Stimulated activated naive CD4-positive, alpha-beta T cell (primary cell): ENCODE data around the gene DCAKD.

Source experiments
- DNase-seq, 6 experiments: peaks; one replicate each; lab custom pipeline; 2025; lab: John Stamatoyannopoulos, UW

Gene DCAKD, protein sequence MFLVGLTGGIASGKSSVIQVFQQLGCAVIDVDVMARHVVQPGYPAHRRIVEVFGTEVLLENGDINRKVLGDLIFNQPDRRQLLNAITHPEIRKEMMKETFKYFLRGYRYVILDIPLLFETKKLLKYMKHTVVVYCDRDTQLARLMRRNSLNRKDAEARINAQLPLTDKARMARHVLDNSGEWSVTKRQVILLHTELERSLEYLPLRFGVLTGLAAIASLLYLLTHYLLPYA

DNA sequence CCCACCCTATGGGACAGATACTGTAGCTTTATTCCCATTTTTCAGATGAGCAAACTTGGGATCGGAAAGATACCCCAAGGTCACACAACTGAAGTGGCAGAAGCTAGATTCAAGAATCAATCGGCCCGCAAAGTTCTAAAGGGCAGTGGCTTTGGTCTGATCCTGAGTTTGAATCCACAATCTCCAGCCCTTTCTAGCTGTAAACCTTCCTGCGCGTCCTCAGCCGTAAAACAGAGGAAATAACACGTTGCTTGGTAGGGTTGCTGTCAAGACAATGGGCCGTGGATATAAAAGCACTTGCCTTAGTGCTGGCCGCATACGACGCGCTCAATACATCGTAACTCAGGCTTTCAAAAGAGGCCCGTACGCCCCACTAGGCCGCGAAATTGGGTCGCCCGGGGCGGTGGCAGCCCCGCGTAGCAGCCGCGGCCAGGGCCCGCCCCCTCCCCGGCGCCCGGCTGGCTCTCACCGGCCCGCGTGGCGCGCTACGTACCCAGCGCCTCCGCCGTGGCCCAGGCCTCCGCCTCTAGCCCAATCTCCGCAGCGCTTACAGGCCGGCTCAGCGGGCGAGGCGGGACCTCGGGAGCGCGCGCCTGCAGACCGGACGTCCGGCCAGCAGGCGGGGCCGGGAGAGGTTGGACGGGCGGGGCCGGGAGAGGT, at the start of gene DCAKD:
Gene DCAKD (minus strand): TSS at position 573 of the 660 bp plus-strand sequence. CDS start 16,747 bp downstream, outside the sequence.
- peak; percentile 68 to 85 (median 80) for DNase-seq

DNA sequence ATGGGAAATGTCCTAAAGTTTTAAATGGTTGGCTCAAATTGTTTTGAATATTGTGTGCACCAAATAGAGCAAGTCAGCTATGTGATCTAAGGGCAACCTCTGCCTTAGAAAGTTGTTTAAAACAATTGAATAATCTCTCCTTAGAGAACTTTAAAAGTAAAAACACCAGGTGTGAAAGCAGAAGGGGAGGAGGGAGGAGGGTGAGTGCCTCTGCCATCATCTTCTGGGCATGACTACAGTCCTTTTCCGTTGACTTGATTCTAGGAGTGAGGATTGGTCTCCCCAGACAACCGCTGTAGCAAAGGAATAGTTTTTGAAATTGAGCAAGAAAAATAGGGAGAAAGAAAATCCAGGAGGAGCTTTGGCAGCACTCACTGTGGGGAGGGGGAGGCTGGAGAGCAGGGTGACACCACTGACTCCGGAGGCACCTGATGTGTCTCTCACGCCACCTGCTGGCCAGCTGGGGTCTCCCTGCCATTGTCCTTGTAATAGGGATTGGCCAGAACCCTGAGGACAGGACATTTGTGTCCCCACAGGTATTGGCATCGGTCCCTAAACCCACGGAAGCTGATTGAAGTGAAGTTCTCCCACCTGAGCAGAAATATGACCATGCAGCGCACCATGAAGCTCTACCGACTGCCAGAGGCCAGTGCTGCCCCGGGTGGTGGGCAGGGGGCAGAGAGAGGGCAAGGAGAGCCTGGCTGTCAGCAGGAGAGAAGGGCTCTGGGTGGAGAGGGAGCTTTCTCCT, 47.6 kb upstream of the DCAKD start:
- DNase-seq: peak; percentile 54 to 73 (median 58)

DNA sequence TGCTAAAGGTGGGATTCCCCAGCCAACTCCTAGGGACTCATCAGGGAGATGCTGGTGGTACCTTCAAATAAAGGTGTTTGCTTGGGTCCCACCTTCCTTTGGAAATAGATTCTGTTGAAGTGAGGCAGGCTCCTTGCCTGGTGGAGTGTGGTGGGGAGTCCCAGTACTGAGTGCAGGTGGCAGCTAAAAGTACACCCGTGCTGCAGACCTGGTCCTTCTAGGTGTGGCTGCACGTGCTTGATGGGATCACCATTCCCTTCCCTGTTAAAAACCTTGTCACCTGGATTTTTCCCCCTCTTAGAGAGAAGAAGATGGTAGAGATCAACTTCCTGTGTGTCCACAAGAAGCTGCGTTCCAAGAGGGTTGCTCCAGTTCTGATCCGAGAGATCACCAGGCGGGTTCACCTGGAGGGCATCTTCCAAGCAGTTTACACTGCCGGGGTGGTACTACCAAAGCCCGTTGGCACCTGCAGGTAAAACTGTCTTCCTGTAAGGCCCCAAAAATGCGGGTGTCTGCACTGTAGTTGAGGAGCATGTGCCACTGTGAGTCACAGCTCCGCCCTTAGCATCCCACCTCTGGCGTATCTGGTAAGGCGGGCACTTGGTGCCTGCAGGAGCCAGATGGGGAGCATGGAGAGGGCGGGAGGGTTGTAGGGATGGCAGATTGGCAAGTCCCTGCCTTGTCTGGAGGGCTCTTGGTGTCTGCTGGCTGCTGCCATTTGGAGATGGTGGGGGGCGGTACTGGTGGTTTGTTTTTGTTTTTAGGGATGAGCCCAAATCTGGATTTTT, 46.8 kb upstream of the DCAKD start:
- no peak for DNase-seq

GRCh38 chr17:45096926-45097325, 45.5 kb upstream of the DCAKD start:
- DNase-seq: no peak

- no peak for DNase-seq
Observed at GRCh38 chr17:45096141-45096540, 44.7 kb upstream of the DCAKD start.

DNA sequence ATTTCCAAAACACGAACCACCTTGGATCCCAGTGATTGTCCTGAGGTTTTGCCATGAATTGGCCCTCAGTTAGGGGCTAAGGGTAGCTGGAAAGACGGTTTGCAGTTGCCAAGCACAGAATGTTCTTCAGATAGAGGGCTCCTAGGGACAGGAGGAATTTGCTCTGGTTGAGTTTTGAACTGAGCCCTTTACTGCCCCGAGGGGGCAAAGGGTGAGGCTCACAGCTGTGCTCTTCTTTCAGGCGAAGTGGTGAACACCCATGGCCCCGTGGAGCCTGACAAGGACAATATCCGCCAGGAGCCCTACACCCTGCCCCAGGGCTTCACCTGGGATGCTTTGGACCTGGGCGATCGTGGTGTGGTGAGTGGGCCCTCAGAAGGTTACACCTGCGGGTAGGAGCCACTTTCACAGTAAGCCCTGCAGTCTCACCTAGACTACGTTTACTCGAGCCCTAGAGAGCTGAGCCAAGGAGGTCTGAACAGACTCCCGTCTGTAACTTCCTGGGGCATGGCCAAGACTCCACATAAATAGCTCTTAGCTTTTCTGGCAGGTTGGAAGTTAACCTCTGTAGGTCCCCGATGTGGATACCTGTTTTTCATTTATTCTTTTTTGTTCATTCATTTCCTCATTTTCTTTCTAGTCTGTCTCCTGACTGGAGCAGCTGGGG, 42.1 kb upstream of the DCAKD start:
- DNase-seq: no peak

GRCh38 chr17:45092911-45093430, 41.5 kb upstream of the DCAKD start:
- no peak for DNase-seq

- DNase-seq: no peak
Observed at GRCh38 chr17:45091778-45092425, 40.5 kb upstream of the DCAKD start.

- DNase-seq: no peak
Observed at GRCh38 chr17:45090711-45091110, 39.3 kb upstream of the DCAKD start.

DNA sequence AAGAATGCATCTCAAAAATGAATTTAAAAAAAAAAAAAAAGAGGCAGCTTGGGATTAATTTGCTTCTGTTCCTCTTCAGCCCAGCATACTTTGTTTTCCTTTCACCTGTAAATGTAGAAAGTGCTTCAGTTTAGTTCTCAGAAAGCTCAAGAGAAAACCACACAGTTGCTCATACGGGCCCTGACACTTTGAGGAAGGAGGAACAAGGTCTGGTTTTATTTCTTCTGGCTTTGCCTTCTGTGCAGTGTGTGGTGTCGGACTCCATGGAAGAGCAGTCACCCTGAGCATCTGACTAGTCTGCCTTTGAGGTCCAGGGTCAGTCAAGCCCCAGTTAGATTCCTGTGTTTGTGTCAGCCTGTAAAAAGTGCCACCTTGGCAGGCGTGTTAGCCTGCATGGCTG, 37.3 kb upstream of the DCAKD start:
- DNase-seq: no peak

DNA sequence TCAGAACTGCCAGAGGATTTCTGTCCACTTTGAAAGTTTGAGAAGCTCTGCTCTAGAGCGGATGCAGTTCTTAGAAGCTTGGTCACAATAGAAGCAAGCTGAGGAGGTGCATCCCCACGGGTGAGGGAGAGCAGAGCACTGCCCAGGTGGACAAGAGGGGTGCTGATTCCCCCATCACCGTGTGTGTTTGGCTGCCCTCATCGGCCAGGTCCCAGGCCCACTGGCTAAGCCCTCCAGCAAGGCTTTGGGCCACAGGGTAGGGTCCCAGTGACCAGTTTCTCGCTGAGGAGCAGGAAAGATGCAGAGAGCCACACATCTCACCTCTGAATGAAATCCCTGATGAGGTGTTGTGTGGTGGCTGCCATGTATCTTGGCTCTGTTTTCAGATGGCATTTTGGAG, 36.5 kb upstream of the DCAKD start:
- no peak for DNase-seq

DNA sequence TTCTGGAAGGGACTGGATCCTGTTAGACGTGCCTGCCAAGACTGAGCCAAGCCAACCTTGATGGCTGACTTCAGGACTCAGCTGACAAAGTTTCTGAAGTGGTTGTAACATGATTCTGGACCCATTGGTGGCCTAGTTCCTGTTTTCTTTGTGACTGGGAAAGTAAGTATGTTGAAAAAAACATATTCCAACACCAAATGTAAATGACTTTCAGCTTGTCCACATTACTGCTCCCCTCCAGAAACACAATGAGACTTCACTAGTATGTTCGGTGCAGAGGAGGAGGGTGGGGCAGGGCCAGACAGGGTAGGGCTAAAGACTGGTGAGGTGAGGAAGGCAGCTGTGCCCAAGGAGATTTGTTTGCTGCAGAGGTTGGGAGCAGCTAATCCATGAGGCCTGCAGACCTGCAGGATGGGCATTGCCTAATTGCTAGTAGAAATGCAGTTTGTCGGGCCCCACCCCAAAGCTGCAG, 36.1 kb upstream of the DCAKD start:
- DNase-seq: no peak

DNA sequence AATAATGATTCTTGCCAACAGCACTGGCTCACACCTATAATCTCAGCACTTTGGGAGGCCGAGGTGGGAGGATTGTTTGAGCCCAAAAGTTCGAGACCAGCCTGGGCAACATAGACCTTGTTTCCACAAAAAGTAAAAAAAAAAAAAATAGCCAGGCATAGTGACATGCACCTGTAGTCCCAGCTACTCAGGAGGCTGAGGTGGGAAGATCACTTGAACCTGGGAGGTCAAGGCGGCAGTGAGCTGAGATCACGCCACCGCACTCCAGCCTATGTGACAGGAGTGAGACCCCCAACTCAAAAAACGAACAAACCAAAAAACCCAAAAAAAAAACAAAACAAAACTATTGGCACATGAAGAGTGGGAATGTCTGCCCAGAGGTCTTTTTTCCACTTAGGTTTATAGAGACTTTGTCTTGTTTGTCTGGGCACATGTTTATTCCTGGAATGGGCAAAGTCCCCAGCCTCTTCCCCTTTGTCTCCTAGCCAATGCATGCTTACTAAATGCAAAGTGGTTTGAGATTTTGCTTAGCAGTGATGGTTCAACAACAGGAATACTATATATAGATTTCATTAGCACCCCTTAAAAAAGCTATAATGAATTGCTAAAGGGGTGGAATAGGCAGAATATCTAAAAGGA, 35.6 kb upstream of the DCAKD start:
- DNase-seq: no peak

GRCh38 chr17:45086391-45086790, 35.0 kb upstream of the DCAKD start:
- DNase-seq: no peak

- no peak for DNase-seq
Observed at GRCh38 chr17:45081047-45081703, 29.7 kb upstream of the DCAKD start.

- no peak for DNase-seq
Observed at GRCh38 chr17:45077643-45078042, 26.2 kb upstream of the DCAKD start.

DNA sequence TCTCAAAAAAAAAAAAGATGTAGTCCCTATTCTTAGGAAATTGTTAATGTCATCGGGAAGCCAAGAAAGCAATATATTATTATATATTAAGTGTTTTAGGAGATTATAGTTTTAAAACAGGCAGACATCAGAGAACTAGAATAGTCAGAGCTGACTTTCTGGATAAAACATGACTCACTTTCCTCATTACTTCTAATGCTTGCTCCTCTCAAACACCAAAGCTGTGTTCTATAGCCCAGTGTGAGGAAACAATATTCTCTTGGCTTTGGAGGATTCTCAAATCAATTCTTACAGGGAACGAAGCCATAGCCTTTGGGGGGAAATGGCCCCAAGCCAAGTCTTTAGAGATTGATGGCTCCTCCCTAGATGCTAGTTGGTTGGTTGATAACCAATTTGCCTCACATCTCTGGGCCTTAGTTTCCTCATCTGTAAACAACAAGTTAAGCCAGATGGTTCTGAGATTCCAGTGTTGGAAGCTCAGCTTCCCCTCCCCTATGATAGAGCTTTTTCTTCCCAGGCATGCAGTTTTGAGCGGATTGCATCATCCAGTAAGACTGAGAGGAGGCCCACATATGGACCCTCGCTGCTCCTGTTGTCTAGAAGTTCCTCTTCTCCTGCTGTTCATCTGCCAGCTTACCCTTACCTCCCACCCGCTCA, 22.1 kb upstream of the DCAKD start:
- DNase-seq: no peak

GRCh38 chr17:45070809-45071208, 19.4 kb upstream of the DCAKD start:
- DNase-seq: no peak

GRCh38 chr17:45070001-45070400, 18.6 kb upstream of the DCAKD start:
- DNase-seq: no peak
